Endothelial cell of umbilical vein (primary cell): ENCODE data around the gene OR1I1. TPM values are rescaled to one million over a fixed set of nuclear protein-coding genes. Genes with fewer than 3 reads are reported as not detected.

Experiments
- BruUV-seq: library from RNA; stranded (reverse); fragments of 400-500 nt; replicated peaks from 2 replicates; lab custom pipeline; 2021; lab: Mats Ljungman, UMichigan
- CTCF ChIA-PET: fragments of 300-600, 350-600 bp; sonication (Branson Sonifier 250); formaldehyde crosslinking; loops from one replicate; lab custom pipeline; 2021; ENCODE audit warnings: antibody characterized with exemption, inconsistent platforms; lab: Charles Lee
- POLR2A ChIA-PET: fragments of 300-600, 350-600 bp; sonication (Branson Sonifier 250); formaldehyde crosslinking; loops from one replicate; lab custom pipeline; 2021; ENCODE audit warnings: antibody characterized with exemption, inconsistent platforms; lab: Charles Lee
- DNase-seq: peaks from one replicate; pipeline ENCODE4 v3.0.0-alpha.2; 2011; ENCODE audit warnings: low read depth, low spot score
- FAIRE-seq: peaks from 2 replicates; lab custom pipeline; 2011; peaks lifted over from hg19 to GRCh38; lab: Jason Lieb, UNC
- H2AFZ ChIP-seq: 2 replicates; pipeline ENCODE4 v1.6.0; 2012; ENCODE audit warnings: low read depth, low read length, control low read depth, inconsistent platforms
- H3K27ac ChIP-seq: 2 replicates; pipeline ENCODE4 v1.5.1; 2011; ENCODE audit warnings: low read depth, mild to moderate bottlenecking, control low read depth, low read length, moderate library complexity; ENCODE audit not compliant: insufficient read depth
- H3K27me3 ChIP-seq, 2 experiments: 2 replicates each; pipeline versions ENCODE4 v1.6.0 to v1.6.1; 2011; ENCODE audit warnings: low read length in 2 of 2, mixed read lengths in 1 of 2; ENCODE audit not compliant: control insufficient read depth in 2 of 2, insufficient read depth in 2 of 2
- H3K36me3 ChIP-seq, 2 experiments: 2 replicates in 1 of 2; 3 replicates in 1 of 2; pipeline ENCODE4 v1.5.1; 2011; ENCODE audit warnings: low read length in 2 of 2, mild to moderate bottlenecking in 1 of 2, moderate library complexity in 1 of 2; ENCODE audit not compliant: control insufficient read depth in 2 of 2, insufficient read depth in 2 of 2; ENCODE audit errors: extremely low read depth in 1 of 2
- H3K4me1 ChIP-seq: 3 replicates; pipeline ENCODE4 v1.5.1; 2011; ENCODE audit warnings: mild to moderate bottlenecking, low read length; ENCODE audit not compliant: control insufficient read depth, insufficient read depth; ENCODE audit errors: extremely low read depth
- H3K4me2 ChIP-seq: 2 replicates; pipeline ENCODE4 v1.6.1; 2011; ENCODE audit warnings: low read length, control low read depth, mixed read lengths; ENCODE audit not compliant: insufficient read depth
- H3K4me3 ChIP-seq, 3 experiments: fragments of 200-600 bp in 1 of 3; sonication (generic), shearing (Covaris generic) in 1 of 3; replicated peaks in 1 of 3; 2 replicates each; pipeline ENCODE4 v1.5.1; 2011 to 2016; ENCODE audit warnings: control low read depth in 3 of 3, low read length in 3 of 3, mild to moderate bottlenecking in 2 of 3, inconsistent platforms in 1 of 3, low read depth in 1 of 3, moderate library complexity in 1 of 3; ENCODE audit not compliant: insufficient read depth in 1 of 3
- H3K79me2 ChIP-seq: 2 replicates; pipeline ENCODE4 v1.6.0; 2012; ENCODE audit warnings: low read length, inconsistent platforms; ENCODE audit not compliant: control insufficient read depth, insufficient read depth
- H3K9ac ChIP-seq: replicated peaks from 2 replicates; pipeline ENCODE3; 2011; ENCODE audit warnings: low read length, control low read depth; ENCODE audit not compliant: insufficient read depth; ENCODE audit errors: extremely low read depth
- H3K9me1 ChIP-seq: replicated peaks from 3 replicates; pipeline ENCODE4 v1.6.0; 2011; ENCODE audit warnings: mild to moderate bottlenecking, low read length; ENCODE audit not compliant: control insufficient read depth, insufficient read depth; ENCODE audit errors: extremely low read depth
- H3K9me3 ChIP-seq: replicated peaks from 2 replicates; pipeline ENCODE4 v1.5.1; 2012; ENCODE audit warnings: low read length, inconsistent platforms; ENCODE audit not compliant: control insufficient read depth, insufficient read depth
- H4K20me1 ChIP-seq: replicated peaks from 2 replicates; pipeline ENCODE3; 2011; ENCODE audit warnings: mild to moderate bottlenecking, low read length; ENCODE audit not compliant: control insufficient read depth, insufficient read depth; ENCODE audit errors: extremely low read depth
- CTCF ChIP-seq, 2 donors: IDR thresholded peaks; 1 replicate in 1 of 2; 2 replicates in 1 of 2; pipeline ENCODE4 v1.5.1; 2011; ENCODE audit warnings: low read length in 2 of 2, mild to moderate bottlenecking in 2 of 2, moderate library complexity in 2 of 2, control low read depth in 1 of 2, inconsistent platforms in 1 of 2, low read depth in 1 of 2; ENCODE audit not compliant: insufficient read depth in 1 of 2; ENCODE audit errors: extremely low read depth in 1 of 2
- EZH2 ChIP-seq: IDR thresholded peaks from 2 replicates; pipeline ENCODE4 v1.6.1; 2012; ENCODE audit warnings: borderline replicate concordance, low read depth, mild to moderate bottlenecking, moderate library complexity, low read length, inconsistent platforms; ENCODE audit not compliant: severe bottlenecking
- FOS ChIP-seq: IDR thresholded peaks from 2 replicates; pipeline ENCODE4 v1.6.1; 2011; ENCODE audit warnings: mild to moderate bottlenecking, low read length, moderate library complexity, borderline replicate concordance; ENCODE audit not compliant: insufficient read depth
- GATA2 ChIP-seq: IDR thresholded peaks from 2 replicates; pipeline ENCODE4 v1.7.0; 2011; ENCODE audit warnings: low read depth, mild to moderate bottlenecking, moderate library complexity, mixed read lengths, low read length; ENCODE audit not compliant: insufficient read length, insufficient read depth
- JUN ChIP-seq: IDR thresholded peaks from 2 replicates; pipeline ENCODE4 v1.6.1; 2011; ENCODE audit warnings: borderline replicate concordance, low read depth; ENCODE audit not compliant: insufficient read length, insufficient read depth
- MYC ChIP-seq: IDR thresholded peaks from one replicate; pipeline ENCODE4 v1.6.1; 2011; ENCODE audit warnings: mild to moderate bottlenecking, low read depth, low read length
- POLR2A ChIP-seq: IDR thresholded peaks from 2 replicates; pipeline ENCODE4 v1.6.1; 2012; ENCODE audit warnings: low read depth, mild to moderate bottlenecking, control low read depth, low read length
- POLR2AphosphoS5 ChIP-seq: IDR thresholded peaks from 2 replicates; pipeline ENCODE4 v1.6.1; 2012; ENCODE audit warnings: low read depth, mild to moderate bottlenecking, control low read depth, low read length, moderate library complexity; ENCODE audit not compliant: insufficient read depth
- dilution Hi-C: fragments of 300-500 bp; cut with MboI; formaldehyde crosslinking; loops from one replicate; pipeline ENCODE4 v1.15.0; 2019; ENCODE audit warnings: low sequenced_read_pairs; ENCODE audit not compliant: extremely low pct_ligation_motif_present
- intact Hi-C: fragments of 100-400 bp; cut with micrococcal nuclease; formaldehyde crosslinking; loops from one replicate; pipeline ENCODE4 v1.10.0; 2022
- polyA plus RNA-seq, 4 experiments: library from polyadenylated mRNA; depleted of rRNA in 3 of 4; stranded (reverse) in 3 of 4; unstranded in 1 of 4; fragments of >200 nt; gene quantifications; 2 replicates each; pipeline versions ENCODE4 v1.2.1 to v1.2.3, GENCODE V29; 2011 to 2012; ENCODE audit warnings: missing spikeins in 1 of 4
- total RNA-seq: library from RNA; stranded (reverse); gene quantifications from 2 replicates; pipeline ENCODE4 v1.2.3, GENCODE V29; 2021
- TF ChIP-seq, protein P1 (sequence below): IDR thresholded peaks from 2 replicates; pipeline ENCODE4 v1.6.1; 2011; ENCODE audit not compliant: insufficient read depth, insufficient read length

OR1I1 gene
- total and polyA plus RNA-seq, 2 donors (not counting 3 experiments of a cell fraction or from before 2014, with no cell fraction given) = not detected

GRCh38 chr19:15136234-15136954 lies 54.4 kb downstream of the OR1I1 start:
- no TSS peak for BruUV-seq
- H3K27me3 ChIP-seq = no peaks in the 10 kb centered on the region
- H3K4me3 ChIP-seq = no peak overlapping the region
- intact Hi-C loops = no loop called here
- no peak for DNase-seq
- ChIA-PET CTCF (no interaction called here), POLR2A (no interaction called here)
- dilution Hi-C loops = no loop called here
- no peaks in the 10 kb centered on the region for H3K79me2 ChIP-seq
- H3K27ac ChIP-seq = no peak overlapping the region
- H3K4me2 ChIP-seq = no peak overlapping the region
- no peaks in the 10 kb centered on the region for H3K36me3 ChIP-seq
- H3K9me3 ChIP-seq = no peaks in the 10 kb centered on the region
- no peaks in the 10 kb centered on the region for H4K20me1 ChIP-seq
- H3K9ac ChIP-seq = no peak overlapping the region
- H3K9me1 ChIP-seq = no peaks in the 10 kb centered on the region
- no peak overlapping the region for H2AFZ ChIP-seq
- H3K4me1 ChIP-seq = no peaks in the 10 kb centered on the region
- FAIRE-seq = no peak
- TF ChIP-seq GATA2 (no peak), EZH2 (no peak), FOS (no peak), POLR2A (no peak), MYC (no peak), POLR2AphosphoS5 (no peak), CTCF (IDR thresholded peaks at IDR 0.05; ENCODE audit: extremely low read depth in 1 of 2, insufficient read depth in 1 of 2, low read depth in 1 of 2, low read length in 2 of 2) (no peak), JUN (no peak)
- TF ChIP-seq, protein P1, sequence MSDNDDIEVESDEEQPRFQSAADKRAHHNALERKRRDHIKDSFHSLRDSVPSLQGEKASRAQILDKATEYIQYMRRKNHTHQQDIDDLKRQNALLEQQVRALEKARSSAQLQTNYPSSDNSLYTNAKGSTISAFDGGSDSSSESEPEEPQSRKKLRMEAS = no peak
